NCI-H2107 (cell line): ENCODE results near the gene NLGN3.

ENCODE experiments used
- DNase-seq: peaks from one replicate; lab custom pipeline; 2025; lab: John Stamatoyannopoulos, UW

NLGN3 gene

DNA sequence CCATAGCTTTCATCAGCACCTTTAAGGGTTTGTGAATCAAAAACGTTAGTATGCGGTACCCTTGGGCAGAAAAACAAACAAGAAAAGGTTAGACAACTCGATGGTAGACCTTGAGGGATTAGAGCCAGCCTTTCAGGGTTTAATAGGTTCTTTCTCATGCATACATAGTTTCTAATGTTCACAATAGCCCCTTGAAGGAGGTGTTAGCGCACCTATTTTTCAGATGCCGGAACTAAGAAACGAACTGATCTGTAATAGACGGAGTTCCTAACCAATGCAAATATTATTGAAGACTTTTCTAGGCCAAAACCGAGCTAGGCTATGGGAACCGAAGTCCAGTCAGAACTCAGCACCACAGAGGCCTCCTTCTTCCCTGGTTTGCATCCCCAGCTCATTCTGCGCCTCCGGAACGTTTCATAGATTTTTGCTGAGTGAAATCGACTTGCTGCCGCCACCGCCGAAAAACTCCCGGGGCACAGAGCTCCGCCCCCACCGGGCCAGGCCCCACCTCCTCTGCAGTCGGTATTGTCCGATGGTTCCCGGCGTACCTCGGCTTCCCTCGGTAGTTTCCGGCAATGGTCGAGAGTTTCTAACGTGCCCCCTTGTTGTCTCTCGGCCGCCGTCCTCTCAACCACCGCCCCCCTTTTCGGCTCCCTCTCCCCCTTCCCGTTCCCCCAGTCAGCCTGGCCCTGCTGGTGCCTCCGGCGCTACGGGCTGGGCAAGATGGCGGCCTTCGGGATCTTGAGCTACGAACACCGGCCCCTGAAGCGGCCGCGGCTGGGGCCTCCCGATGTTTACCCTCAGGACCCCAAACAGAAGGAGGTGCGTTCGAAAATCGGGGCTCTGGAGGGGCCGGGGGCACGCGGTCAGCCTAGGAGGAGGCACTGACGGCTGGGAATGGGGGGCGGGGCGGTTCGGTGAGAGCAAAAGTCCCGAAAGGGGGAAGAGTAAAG lies 26.3 kb upstream of the NLGN3 start, which contains the start of gene MED12:
Gene MED12 (plus strand): TSS at position 565 of the 953 bp plus-strand sequence. CDS start 159 bp downstream, at position 724.
- peak; percentile 41 for DNase-seq

DNA sequence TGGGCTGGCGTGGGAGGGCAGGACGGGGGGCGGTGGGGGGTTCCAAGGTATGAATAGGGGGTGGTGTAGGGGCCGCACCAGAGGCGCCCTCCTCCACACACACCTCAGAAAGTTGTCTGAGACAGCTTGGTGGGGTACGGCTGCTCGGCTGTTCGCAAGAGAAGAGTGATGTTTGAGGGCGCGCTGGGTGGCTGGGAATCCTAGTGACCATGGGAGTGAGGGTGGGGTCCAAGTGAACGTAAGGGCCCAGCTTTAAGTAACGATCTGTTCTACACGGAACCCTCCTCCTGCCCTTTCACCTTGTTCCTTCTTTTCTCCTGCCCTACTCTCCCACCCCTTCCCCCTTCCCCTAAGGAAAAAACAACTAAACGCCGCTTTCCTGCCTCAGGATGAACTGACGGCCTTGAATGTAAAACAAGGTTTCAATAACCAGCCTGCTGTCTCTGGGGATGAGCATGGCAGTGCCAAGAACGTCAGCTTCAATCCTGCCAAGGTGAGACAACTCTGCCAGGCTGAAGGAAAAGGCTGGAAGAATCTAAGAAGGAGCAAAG lies 25.6 kb upstream of the NLGN3 start:
- DNase-seq: no peak

DNA sequence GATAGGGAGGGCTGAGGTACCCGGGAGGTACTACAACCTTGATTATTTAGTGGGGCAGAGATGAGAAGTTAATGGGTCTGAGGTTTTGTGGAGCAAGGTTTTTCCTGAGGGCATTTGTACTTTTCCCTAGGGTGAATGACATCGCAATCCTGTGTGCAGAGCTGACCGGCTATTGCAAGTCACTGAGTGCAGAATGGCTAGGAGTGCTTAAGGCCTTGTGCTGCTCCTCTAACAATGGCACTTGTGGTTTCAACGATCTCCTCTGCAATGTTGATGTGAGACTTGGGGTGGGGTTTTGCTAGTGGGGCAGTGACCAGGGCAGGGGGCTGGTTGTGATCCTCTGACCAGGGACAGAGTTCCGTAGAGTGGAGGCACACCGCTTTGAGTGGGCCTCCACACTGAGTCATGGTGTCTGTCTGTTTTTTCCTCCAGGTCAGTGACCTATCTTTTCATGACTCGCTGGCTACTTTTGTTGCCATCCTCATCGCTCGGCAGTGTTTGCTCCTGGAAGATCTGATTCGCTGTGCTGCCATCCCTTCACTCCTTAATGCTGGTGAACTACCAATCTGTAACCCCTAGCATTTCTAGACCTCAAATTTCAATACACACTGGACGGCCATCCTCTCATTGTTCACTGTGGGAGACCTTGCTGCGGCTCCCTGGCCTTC lies 16.3 kb upstream of the NLGN3 start:
- no peak for DNase-seq

DNA sequence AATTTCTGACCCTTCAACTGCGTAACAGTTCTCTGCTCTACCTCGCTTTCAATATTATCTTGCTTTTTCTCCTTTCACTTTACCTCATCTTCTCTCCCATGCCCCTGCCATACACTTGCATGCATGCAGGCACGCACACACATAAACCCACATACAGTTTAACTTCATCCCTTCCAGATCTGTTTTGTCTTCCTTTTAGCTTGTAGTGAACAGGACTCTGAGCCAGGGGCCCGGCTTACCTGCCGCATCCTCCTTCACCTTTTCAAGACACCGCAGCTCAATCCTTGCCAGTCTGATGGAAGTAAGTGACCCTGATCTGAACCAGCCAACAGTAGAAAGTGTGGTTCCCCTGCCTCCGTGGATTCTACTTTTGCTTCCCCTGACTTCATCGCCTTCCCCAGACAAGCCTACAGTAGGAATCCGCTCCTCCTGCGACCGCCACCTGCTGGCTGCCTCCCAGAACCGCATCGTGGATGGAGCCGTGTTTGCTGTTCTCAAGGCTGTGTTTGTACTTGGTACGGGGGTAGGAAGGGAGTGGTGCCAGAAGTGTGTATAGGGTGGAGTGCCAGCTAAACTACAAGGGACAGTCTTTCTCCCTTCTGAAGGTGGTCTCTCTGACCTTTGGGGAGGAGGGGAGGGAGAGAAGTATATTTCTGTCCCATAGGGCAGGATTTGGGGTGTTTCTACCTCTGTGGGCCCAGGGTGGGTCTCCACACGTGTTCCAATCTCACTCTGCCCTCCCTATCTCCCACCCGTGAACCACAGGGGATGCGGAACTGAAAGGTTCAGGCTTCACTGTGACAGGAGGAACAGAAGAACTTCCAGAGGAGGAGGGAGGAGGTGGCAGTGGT lies 15.5 kb upstream of the NLGN3 start:
- peak; percentile 7 for DNase-seq

DNA sequence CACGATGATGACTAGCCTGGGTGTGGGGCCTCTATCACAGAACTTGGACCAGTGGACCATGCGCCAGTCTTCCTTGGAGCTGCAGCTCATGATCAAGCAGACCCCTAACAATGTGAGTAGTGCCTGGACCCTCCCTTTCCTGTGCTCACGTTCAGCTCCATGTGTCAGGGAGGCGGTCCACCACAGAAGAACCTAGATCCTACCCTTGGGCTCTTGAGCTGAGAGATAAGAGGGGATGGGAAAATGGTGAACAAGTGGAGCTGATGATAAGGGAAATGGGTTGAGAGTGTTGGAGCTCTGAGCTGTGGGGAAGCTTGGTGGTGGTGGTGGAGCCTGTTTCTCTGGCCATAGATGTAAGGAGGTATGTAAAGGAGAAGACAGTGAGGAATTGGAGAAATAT lies 13.1 kb upstream of the NLGN3 start:
- no peak for DNase-seq

DNA sequence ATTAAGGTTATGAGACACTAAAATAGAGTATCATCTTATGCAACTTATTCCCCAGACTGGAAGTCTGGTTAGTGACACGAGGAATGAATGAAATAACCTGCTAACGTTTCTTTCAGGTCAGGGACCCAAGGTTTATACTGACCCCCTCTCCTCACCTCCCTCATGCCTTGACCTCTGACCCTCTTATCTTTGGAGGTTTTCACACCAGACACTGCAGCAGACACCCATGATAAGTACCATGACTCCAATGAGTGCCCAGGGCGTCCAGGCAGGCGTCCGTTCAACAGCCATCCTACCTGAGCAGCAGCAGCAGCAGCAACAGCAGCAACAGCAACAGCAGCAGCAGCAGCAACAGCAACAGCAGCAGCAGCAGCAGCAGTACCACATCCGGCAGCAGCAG lies 4.2 kb upstream of the NLGN3 start:
- DNase-seq: no peak

DNA sequence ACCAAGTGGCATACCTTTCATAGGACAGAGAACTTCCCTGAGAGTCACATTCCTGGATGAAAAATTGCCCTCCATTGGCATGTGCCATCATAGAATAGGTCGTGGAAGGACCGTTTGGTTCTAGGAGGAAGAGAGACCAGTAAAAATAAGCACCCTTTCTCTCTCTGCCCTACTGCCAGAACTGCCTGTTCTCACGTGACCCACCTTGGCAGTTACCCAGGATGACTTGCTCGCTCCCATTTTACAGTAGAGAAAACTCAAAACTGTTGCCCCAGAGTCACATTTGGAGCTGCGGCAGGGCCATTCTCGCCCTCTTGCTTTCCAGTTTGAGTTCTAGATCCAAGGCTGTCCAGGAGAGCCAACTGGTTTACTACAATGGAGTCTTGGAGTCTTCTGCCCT lies 1.1 kb upstream of the NLGN3 start:
- no peak for DNase-seq

DNA sequence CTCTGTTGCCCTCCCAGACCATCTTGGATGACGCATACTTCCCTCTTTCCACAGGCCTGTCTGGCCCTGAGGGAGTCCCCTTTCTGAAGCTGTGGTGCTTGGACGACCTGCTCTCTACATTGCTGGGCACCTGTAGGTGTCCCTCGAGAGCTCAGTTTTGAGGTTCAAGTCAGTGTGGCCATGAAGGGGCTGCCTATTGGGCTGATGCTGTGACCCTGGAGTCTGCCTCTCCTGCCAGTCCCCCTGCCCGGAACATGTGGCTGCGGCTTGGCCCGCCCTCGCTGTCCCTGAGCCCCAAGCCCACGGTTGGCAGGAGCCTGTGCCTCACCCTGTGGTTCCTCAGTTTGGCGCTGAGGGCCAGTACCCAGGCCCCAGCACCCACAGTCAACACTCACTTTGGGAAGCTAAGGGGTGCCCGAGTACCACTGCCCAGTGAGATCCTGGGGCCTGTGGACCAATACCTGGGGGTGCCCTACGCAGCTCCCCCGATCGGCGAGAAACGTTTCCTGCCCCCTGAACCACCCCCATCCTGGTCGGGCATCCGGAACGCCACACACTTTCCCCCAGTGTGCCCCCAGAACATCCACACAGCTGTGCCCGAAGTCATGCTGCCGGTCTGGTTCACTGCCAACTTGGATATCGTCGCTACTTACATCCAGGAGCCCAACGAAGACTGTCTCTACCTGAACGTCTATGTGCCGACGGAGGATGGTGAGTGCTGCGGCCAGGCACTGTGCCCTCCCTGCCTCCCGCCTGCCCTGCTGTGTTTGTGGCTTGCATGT lies 3.0 kb downstream of the NLGN3 start:
- DNase-seq: no peak

DNA sequence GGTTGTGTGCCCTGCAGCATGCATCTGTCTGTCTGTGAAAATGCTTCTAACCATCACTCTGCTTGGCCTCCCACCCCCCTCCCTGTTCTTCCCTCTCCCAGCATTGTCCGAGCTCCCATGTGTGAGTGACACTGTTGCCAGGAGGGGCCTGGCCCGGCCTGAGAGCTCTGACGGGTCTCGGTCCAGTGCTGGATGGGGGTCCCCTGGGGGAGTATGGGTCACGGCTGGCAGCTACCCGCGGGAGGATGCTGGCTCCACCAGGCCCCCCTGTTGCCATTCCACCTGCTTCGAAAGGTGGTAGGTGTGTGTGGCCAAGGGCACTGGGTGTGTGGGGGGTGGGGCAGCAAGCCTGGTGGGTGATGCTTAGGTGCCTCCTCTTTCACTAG lies 3.6 kb downstream of the NLGN3 start:
- no peak for DNase-seq

DNA sequence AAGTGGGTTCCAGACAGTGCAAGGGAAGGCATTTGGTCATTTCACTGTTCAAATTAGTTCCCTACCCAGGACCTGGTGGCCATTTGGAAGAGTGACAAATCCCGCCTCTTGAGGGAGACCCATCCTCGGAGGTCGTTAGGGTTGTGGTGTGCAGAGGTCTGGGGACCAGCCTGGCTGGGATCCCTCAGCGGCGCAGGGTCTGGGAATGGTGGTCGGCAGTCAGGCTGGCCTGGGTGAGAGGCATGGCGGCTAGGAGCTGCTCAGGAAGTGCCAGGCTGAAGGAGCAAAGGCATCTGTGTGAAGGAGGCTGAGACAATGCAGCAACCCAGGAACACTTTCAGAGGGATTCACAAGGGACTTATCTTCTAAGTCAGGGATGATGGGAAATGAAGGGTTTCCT lies 6.7 kb downstream of the NLGN3 start:
- no peak for DNase-seq

DNA sequence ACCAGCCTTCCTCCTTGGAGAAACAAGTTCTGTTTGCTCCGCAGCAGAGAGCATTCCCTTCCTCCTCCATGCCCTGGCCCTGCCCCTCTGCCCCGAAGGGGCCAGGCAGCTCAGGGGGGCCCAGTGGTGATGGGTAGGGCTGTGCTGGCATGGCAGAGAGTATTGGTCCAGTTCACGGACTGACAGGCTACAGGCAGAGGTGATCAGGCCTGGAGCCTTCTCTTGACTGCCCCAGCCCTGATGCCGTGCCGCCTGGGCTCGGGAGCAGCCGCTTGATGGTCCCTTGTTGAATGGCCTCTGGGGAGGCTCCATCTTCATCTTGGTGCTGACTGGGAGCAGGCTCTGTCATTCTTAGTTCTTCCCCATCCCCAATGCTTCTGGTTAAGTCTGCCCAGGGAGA lies 9.6 kb downstream of the NLGN3 start:
- DNase-seq: no peak

DNA sequence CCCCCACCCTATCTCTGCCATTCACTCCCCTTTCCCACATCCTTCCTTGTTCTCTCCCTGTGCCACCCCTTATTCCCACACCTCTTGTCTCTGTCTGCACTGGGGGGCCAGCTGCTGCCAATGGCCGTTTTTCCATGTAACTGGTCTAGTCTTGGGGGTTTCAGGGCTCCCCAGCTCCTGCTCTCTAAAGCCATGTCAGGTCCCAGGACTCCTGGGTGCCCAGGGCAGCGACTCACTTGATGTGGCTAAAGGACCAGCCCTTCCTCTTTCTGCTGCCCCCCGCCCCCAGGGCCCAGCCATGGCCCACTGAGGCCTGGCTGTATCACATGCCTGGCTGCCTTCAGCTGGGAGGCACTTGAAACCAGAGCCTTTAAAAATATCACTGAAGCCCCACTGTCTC lies 10.0 kb downstream of the NLGN3 start:
- no peak for DNase-seq

DNA sequence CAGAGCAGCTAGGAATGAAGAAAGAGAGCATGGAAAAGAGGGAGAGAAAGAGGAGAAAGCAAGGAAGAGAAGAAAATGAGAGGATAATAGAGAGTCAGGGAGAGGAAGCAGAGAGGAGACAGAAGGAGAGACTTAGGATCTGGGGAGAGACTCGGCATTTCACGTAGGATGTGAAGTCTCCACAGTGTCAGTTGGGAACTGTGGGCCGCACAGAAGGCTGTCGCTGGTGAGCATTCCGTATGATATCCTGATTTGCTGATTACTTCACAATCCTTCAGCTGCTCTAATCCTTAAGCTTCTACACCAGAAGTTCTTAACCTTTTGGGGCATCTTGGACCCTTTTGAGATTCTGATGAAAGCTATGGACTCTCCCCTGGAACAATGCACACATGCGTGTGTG lies 14.0 kb downstream of the NLGN3 start:
- no peak for DNase-seq

DNA sequence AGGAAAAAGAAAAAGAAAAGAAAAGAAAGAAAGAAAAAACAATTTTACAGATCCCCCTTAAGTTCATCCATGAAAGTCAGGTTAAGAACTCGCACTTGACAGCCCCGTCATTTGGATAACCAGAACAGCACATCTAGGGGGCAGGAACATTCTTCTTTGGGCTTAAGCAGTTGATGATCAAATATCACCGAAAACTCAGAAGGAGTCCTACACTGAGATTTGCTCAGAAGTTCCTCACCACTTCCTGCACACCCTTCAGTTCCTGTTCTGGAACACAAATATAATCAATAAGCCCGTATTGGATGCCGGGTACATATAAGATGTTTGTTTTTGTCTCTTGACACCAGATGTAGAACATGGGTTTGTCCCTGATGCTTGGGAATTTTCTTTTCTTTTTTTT lies 14.7 kb downstream of the NLGN3 start:
- no peak for DNase-seq

DNA sequence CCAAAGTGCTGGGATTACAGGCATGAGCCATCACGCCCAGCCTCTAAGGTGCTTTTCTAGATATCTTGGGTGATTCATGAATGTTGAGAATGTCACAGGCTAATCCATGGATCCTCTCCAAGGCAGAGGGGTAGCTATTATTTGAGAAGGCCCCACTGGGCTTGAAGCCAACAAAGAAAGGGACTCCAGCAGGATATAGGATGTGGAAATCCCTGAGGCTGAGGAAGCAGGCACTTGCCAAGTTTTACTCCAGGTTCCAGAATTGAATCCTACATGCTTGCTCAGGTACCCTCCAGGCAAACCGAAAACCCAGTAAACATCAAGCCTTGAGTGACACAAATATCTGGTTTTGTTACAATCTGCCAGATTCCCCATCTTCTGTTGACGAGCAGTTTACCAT lies 15.8 kb downstream of the NLGN3 start:
- no peak for DNase-seq

DNA sequence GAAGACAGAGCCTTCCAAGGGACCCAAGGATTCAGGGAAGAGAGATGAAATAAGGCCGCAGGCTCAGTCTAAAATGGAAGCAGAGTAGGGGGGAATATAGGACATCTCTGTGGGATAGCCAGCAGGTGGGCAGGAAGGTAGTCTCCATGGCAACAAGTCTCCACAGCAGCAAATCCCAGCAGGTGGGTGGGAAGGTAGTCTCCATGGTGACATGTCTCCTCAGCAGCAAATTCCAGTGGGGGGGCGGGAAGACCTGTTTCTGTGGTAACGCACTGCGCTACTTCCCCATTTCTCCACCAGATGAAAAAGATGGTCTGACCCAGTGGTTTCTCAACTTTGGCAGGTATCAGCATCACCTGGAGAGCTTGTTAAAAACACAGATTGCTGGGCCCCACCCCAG lies 18.3 kb downstream of the NLGN3 start:
- DNase-seq: no peak

DNA sequence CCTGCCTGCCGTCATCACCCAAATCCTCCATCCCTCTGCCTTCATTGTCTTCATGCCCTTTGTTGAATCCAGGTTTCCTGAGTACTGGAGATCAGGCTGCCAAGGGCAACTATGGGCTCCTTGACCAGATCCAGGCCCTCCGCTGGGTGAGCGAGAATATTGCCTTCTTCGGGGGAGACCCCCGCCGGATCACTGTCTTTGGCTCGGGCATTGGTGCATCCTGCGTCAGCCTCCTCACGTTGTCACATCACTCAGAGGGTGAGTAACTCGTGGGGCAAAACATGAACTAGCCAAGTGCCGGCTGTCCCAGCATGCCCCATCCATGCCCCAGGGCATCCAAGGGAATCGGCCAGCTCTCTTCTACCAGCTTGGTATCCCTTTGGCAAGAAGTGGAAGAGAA lies 19.4 kb downstream of the NLGN3 start:
- no peak for DNase-seq

DNA sequence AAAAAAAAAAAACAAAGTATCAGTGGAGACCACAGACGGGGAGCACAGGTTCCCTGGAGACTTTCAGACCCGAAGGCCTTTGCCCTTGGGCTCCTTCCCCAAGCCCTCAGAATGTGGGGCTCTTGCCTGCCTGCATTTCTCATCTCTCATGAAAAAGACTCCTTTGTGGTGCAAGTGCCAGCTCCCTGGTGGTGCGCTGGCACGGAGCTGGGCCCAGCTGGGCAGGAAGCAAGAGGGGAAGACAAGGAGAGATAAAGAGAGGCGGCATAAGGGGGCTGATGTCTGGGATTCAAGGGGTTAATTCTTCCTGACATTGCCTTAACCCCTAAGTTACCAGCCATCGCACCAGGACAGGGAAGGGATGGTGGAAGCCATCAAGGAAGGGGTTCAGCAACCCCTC lies 21.8 kb downstream of the NLGN3 start:
- DNase-seq: no peak

DNA sequence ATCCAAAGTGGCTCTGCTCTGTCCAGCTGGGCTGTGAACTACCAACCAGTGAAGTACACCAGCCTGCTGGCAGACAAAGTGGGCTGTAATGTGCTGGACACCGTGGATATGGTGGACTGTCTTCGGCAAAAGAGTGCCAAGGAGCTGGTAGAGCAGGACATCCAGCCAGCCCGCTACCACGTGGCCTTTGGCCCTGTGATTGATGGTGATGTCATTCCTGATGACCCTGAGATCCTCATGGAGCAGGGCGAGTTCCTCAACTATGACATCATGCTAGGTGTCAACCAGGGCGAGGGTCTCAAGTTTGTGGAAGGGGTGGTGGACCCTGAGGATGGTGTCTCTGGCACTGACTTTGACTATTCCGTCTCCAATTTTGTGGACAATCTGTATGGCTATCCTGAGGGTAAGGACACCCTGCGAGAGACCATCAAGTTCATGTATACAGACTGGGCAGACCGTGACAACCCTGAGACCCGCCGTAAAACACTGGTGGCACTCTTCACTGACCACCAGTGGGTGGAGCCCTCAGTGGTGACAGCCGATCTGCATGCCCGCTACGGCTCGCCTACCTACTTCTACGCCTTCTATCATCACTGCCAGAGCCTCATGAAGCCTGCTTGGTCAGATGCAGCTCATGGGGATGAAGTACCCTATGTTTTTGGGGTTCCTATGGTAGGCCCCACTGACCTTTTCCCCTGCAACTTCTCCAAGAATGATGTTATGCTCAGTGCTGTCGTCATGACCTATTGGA lies 22.6 kb downstream of the NLGN3 start:
- DNase-seq: no peak

DNA sequence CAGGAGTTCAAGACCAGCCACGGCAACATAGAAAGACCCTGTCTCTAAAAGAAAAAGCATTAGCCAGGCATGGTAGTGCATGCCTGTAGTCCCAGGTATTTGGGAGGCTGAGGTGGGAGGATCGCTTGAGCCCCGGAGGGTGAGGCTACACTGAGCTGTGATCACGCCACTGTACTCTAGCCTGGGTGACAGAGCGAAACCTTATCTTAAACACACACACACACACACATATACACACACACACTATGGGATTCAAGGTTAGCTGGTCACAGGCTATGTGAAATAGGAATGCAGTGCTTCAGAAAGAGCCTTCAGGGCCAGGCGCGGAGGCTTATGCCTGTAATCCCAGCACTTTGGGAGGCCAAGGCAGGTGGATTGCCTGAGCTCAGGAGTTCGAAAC lies 23.5 kb downstream of the NLGN3 start:
- DNase-seq: no peak

DNA sequence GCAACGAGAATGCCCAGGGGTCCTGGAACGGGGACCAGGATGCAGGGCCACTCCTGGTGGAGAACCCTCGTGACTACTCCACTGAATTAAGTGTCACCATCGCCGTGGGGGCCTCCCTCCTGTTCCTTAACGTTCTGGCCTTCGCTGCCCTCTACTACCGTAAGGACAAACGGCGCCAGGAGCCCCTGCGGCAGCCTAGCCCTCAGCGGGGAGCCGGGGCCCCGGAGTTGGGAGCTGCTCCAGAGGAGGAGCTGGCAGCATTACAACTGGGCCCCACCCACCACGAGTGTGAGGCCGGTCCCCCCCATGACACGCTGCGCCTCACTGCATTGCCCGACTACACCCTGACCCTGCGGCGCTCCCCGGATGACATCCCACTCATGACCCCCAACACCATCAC lies 24.9 kb downstream of the NLGN3 start:
- DNase-seq: no peak
